HTR-8/SVneo (cell line): ENCODE results near the gene AGL.
"Not testable (repeated sequence)": the region's sequence is repeated elsewhere in the genome, so short reads cannot be mapped to it uniquely, and the experiment has no call there.

ENCODE experiments used
- DNase-seq: peaks from one replicate; pipeline ENCODE4 v3.0.0; 2011; ENCODE audit warnings: low spot score, mixed read lengths; ENCODE audit not compliant: insufficient read length
- FAIRE-seq: peaks from 2 replicates; lab custom pipeline; 2011; peaks lifted over from hg19 to GRCh38; lab: Jason Lieb, UNC

Gene AGL

DNA sequence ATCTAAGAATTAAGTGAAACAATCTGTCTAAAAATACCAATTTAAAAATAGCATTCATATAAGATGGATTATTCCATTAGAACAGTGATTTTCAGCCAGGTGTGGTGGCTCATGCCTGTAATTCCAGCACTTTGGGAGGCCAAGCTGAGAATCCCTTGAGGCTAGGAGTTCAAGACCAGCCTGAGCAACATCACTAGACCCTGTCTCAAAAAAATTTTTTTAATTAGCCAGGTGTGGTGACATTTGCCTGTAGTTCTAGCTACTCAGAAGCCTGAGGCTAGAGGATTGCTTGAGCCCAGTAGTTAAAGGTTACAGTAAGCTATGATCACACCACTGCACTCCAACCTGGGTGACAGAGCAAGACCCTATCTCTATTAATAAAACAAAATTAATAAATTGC, 84.6 kb downstream of the AGL start:
- no peak for DNase-seq
- no peak for FAIRE-seq

DNA sequence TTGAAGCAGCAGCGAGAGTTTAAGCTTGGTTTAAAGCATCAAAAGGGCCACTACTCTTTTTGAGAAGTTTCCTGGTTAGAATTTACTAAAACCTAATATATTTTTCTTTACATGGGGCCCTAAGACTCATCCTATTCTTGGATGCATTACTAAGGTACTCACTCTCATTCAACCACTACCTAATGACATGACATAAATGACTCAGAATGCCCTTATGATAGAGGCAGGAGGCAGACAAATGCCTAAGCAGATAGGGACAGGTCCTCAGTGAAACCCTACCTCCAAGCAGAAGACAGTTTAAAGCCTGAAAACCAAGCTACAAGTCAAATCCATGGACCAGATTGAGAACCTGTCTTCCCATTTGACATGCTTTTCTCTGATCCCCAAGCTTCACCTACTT, 85.4 kb downstream of the AGL start:
- no peak for DNase-seq
- FAIRE-seq, result no peak

DNA sequence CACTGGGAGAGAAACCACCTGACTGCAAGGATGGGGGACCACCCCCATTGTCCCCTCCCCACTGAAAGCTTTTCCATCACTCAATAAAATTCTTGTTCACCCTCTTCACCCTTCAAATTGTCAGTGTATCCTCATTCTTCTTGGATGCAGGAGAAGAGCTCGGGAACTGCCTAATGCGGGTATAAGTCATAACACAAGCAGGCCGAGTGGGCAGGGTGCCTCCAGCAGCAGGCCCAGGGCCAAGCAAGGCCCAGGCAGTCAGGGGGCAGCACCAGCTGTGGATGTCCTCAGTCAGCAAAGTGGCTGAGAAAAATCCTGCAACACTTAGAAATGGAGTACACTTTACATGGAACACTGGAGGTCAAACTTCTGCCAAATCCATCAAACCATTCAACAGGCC, 85.9 kb downstream of the AGL start:
- DNase-seq (no peak), FAIRE-seq (no peak)

DNA sequence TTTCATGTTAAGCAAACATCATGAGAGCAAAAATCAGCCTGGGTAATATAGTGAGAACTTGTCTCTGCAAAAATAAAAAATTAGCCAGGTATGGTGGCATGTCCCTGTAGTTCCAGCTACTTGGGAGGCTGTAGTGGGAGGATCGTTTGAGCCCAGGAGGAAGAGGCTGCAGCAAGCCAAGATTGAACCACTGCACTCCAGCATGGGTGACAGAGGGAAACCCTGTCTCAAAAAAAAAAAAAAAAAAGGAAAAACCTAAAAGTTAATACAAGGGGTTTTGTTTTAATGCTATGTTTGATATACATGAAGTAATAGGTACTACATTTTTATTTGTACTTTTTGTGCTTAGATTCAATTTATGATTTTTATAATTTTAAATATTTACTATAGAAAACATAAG, 92.6 kb downstream of the AGL start:
- FAIRE-seq (no peak), DNase-seq (no peak)

DNA sequence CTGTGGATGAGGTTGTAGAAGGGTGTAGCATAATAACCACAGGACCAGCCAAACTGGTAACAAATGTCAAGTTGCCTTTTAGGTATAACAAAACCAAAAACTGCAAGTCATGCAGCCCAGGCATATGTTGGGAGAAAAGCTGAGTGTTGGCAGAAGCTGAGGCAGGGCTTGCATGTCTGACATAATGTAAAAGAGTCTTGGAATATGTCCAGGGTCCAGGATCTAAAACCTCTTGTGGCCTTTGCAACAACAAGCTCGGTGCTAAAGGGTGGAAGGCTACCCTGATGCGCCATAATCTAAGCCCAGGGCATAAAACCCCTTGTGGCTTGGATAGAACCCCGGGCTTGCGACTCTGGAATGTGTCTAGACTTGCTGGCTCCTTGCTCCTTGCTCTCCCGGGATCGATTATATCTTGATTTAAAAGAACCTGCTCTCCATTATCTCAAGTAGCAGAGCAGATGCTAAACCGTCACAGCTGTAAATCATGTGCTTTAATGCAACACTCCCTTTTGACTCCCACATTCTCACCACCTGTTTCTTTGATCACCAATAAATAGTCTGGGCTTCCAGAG, 93.1 kb downstream of the AGL start:
- no peak for DNase-seq
- no peak for FAIRE-seq

DNA sequence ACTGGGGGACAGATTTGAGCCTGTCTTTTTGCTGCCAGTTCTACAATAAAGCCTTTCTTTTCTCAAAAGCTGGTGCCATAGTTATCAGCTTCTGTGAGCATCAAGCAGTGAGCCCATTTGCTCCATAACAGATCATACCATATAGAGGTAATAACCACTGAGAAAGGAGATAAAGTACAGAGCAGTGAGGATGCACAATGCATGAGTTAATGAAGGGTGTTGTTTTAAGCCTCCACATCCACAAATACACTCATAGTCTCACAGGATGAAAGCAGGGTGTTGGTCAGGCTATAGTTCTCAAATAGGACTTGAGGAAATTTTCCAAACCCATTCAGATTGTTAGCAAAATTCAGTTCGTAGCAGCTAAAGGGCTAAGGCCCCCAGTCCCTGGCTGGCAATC, 94.0 kb downstream of the AGL start:
- FAIRE-seq (no peak), DNase-seq (no peak)

DNA sequence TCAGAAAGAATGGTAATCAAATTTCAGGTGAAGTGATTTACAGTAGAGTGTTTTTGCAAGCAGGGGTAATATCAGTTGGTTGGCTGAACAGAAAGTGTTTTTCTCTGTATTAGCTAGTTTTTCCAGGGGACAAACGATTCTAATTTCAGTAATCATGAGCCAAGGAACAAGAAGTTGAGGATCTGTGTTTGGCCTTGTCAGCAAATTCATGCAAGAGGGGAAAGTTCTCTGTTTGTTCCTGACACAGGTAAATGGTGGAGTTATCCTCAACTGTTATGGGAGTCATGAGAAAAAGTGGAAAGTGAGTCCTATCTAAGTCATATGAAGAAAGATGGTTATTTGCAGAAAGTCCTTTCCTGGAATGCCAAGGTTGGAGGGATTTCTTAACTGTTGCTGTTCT, 95.0 kb downstream of the AGL start:
- no peak for DNase-seq
- no peak for FAIRE-seq

DNA sequence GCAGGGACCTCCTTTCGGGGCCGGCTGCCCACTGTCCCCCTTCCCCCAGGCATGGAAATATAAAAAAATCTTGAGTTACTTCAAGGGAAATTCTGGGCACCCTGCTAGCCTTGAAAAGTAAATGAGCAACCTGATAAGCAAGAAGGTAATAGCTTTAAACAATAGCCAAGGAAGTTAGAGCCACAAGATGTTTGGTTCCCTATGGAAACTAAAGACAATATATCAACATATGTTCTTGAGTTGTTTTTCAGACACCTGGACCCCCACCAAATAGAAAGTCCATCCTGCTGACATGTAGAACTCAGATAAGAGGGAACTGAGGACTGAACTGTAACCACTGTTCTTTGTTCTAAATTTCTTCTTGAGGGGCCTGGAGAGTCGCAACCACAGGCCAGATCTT, 100.3 kb downstream of the AGL start:
- DNase-seq (no peak), FAIRE-seq (no peak)

DNA sequence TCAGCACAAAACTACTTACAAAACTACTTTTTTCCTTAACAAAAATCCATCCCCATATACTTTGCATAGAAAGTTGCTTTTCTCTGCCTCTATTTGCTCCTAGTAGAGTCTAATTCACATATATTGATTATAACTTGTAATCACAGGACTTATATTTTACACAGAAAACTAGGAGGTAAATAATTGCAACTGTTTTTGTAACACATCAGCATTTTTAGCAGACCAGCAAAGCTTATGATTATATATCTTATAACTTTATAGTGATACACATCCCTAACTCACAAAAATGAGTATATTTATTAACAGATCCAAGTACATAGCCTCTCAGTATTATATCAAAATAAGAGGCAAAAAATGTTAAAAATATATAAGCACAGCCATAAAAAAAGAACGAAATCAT, 102.4 kb downstream of the AGL start:
- no peak for FAIRE-seq
- DNase-seq, result no peak

DNA sequence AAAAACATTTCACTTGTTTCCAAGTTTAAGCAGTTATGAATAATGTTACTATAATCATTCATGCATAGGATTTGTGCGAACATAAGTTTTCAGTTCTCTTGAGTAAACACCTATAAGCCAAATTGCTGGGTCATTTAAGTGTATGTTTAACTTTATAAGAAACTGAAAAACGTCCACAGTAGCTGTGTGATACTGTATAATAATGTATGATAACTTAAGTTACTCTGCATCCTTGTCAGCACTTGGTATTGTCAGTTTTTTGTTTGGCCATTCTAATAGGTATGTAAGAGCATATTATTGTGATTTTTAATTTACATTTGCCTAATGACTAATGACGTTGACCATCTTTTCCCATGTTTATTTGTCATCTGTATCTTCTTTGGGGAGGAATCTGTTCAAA, 105.2 kb downstream of the AGL start:
- DNase-seq, result no peak
- FAIRE-seq, result no peak

DNA sequence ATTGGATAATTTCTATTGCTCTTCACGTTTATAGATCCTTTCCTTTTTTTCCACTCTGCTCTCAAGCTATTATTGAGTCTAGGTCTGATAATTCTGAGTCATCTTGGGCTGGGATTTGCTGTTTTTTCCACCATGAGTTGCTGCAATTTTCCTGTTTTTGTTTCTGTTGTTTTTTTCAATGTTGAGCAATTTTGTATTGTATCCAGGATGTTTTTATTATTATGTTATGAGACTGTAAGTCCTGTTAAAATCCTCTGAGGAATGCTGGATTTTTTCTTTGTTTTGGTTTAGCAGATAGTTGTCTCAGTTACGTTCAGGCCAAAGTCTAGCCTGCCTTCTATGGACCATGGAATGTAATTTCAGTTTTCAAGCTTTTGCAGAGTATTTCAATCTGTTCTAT, 106.6 kb downstream of the AGL start:
- no peak for DNase-seq
- no peak for FAIRE-seq

DNA sequence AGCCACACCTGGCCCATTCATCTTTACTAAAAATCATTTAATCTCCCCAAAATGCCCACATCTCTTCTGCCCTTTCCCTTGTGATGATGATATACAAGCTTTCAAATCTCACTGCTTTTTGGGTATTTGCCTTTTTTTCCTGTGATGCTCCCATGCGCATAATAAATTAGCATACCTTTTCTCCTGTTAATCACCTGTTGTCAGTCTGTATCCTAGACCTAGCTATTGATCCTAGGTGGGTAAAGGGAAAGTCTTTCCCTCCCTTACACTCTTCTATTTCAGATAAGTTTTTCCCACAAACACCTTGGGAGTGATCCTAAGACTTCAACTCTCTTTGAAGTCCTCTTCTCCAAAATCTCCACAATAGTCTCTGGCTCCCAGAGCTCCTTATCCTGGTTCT, 107.7 kb downstream of the AGL start:
- no peak for FAIRE-seq

DNA sequence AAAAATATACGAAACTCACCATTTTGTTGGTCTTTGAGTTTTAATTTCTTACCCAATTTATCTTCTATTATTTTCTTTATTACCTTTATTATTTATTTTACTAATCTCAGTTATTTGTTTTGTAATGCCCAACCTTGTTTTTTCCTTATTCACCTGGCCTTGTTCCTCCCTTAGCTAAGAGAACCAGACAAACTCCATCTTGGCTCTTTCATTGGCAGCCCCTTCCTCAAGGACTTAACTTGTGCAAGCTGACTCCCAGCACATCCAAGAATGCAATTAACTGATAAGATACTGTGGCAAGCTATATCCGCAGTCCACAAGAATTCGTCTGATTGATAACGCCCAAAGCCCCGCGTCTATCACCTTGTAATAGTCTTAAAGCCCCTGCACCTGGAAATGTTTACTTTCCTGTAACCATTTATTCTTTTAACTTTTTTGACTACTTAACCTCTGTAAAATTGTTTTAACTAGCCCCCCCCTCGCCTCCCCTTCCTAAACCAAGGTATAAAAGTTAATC, 109.1 kb downstream of the AGL start:
- DNase-seq, FAIRE-seq: not testable (repeated sequence)

More for the DNA sequence above, 107.7 kb downstream of the AGL start:
- no peak for DNase-seq

DNA sequence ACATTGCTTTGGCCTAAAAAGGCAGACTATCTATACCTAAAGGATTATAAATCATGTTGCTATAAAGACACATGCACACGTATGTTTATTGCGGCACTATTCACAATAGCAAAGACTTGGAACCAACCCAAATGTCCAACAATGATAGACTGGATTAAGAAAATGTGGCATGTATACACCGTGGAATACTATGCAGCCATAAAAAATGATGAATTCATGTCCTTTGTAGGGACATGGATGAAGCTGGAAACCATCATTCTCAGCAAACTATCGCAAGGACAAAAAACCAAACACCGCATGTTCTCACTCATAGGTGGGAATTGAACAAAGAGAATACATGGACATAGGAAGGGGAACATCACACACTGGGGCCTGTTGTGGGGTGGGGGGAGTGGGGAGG, 110.1 kb downstream of the AGL start:
- DNase-seq, FAIRE-seq: not testable (repeated sequence)

DNA sequence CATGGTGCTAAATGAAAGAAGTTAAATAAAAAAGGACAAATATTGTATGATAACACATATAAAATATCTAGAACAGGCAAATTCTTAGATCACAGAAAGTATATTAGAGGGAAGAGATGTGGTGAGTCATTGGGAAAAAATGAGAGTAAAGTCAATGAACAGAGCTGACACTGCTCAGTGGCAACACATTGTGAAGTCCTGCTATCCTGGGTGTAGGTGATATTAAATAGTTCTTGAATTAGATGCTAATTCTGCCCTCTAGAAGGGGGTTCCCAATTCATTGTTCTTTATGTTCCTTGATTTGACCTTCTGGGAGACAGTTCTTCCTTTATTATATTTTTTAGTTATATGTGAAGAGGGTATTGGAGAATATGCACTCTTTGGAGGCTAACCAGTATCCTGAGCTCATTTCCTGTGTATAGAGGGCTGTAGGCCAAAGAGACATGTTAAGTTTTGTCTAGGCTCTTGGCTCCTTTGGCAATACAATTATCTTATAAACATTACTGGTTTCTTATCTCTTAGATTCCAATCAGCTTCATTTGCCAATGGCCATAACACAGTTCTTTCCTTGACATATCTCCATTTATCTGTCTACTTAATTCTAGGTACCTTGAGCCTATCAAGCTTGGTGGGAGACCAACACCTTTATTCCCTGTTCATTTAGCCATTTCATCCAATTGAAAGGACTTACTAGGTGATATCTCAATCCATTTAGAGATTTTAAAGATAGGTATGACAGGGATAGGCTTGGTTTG, 113.1 kb downstream of the AGL start:
- FAIRE-seq, result no peak

DNA sequence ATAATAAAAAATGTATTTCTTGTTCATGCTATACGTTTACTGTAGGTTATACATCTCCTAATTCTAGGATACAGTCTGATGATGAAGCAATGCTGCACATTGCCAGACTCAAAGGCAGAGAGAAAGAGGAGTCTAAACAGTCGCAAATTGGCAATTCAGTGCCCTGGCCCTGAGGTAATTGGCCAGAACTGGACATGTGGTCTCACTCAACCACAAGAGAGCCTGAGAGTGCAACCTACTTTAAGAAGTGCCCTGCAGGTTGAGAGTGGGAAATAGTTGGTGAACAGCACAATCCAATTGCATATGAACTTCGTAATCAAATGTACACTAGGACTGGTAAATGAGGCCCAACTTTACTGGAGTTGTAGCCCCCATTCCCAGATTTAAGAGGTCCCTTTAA, 114.6 kb downstream of the AGL start:
- FAIRE-seq, result no peak
- DNase-seq, result no peak

More for the DNA sequence above, 113.1 kb downstream of the AGL start:
- no peak for DNase-seq

DNA sequence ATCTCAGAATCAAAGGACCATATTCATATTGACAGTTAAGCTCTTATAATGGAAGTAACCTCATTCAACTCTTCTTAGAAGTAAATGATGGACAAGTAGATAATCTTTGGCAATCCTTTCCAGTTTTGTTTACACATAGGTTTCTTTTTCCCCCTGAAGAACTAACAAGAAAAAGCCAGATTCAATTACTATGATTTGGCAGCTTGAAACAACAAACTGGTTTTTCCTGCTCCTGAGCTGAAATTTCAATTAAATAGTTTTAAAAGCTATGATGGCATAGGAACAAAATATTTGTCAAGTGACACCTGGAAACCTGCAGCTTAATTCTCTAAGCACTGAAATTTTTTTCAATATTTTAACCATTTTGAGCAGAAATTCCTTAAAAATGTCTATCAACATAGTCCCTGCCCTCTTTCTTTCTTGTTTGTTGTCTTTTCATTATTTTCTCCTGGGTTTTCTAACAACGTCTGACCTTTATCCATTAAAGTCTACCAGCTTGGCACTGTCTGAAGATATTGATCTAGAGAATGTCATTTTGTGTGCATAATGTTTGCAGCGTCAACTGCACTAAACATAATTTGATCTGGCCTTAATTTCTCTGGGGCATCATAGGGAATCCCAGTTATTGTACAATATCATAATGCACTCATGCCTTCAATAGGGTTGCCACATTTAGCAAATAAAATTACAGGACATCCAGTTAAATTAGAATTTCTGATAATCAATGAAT, 115.7 kb downstream of the AGL start:
- no peak for FAIRE-seq
- no peak for DNase-seq

DNA sequence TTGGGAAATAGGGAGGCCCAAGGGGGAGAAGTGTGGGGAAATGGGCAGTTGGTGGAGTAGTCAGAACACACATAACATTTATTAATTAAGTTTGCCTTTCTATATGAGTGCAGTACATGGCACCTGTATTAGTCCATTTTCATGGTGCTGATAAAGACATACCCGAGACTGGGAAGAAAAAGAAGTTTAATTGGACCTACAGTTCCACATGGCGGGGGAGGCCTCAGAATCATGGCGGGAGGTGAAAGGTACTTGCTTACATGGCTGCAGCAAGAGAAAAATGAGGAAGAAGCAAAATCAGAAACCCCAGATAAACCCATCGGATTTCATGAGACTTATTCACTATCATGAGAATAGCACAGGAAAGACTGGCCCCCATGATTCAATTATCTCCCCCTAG, 118.1 kb downstream of the AGL start:
- FAIRE-seq (no peak), DNase-seq (no peak)

DNA sequence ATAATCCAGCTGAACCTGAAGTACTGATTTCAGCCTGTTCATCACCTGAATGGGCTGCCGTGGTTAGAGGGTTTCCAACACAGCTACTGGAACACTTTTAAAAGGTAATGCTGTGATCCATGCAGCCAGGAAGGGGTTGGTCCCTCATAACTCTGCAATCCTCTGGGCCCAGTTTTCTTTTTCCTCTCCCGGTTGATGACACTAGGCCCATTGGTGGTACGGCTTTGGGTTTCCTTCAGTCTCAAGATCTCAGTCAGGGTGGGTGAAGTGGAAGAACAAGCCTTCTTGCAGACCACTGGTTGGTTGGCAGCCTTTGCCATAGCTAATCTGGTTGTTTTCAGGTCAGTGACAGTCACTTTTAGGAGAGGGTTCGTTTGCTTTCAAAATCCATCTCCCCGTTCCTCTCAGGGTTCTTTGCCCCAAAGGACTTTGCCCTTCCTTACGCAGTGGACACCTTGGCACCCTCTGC, 119.1 kb downstream of the AGL start:
- DNase-seq, result no peak
- FAIRE-seq, result no peak

DNA sequence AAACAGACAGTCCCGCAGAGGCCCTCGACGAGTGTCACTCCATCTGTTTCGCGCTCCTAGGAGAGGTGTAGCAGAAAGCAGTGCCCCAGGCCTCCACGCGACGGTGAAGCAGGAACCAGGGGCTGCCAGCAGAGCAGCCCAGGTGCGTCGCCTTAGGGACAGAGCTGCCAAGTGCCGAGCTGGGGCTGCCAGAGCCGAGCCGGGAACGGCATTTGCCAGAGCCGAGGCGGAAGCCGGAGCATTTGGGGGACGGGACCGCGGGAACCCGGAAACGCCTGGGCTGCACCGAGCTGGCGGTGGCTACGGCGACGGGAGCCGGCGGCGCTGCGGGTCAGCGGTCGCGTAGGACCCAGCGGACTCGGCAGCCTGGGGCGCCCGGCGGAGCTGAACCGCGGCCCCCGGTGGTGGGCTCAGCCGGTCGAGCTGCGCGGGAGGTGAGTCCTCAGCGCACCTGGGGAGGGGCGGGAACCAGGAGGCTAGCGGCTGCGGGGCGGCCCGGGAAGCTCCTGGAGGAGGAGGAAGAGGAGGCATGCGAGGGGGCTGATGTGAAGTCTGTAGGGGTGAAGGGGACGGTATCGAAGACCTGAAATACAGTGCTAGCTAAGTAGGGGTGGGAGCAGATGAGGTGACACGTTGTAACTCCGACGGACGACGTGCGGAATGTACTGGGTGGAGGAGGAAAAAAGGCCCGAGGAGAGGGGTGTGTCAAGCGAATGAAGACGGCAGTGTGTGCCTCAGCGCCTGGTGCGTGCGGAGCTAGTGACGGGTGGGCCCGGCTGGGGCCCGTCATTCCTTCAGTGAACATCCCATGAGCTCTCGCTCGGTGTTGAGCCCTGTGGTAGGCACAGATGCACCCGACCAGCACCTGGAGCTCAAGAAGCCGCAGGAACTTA, 119.8 kb downstream of the AGL start, which contains the start of gene SLC35A3:
Gene SLC35A3 (plus strand): TSS at position 268 of the 893 bp plus-strand sequence. CDS start 23,559 bp downstream, outside the sequence.
- DNase-seq (peak; percentile 59), FAIRE-seq (no peak)
